ENCODE data around the gene NFKB2. TPM values are rescaled to one million over a fixed set of nuclear protein-coding genes. Genes with fewer than 3 reads are reported as not detected.

Gene NFKB2
- total RNA-seq, 1 donor from 2014 or later, result 26.8 TPM

GRCh38 chr10:102400598-102401341, 5.3 kb downstream of the NFKB2 start:
- DNase-seq (ENCODE audit: extremely low spot score in 2 of 2), result no peak
- Histone ChIP-seq H3K4me3 (no peak overlapping the region), H3K27me3 (no peaks in the 10 kb centered on the region), H3K36me3 (peaks cover 0 to 4% of the 10 kb centered on the region in 2 donors), H3K4me1 (peaks cover 36% of the 10 kb centered on the region), H3K9me3 (no peaks in the 10 kb centered on the region), H3K27ac (no peak overlapping the region)
- intact Hi-C loops (cut with DNase I), result no loop called here
- TF ChIP-seq POLR2A (IDR thresholded peaks at IDR 0.05), result no peak
- TF ChIP-seq POLR2AphosphoS5 (IDR thresholded peaks at IDR 0.05; ENCODE audit: insufficient read depth in 1 of 2, low read depth in 1 of 2), result no peak
- TF ChIP-seq CTCF (IDR thresholded peaks at IDR 0.05), result no peak

- no peaks in the 10 kb centered on the region for H3K9me3 ChIP-seq
- intact Hi-C loops (cut with DNase I), result no loop called here
- no peak overlapping the region for H3K27ac ChIP-seq
- peaks cover 31% of the 10 kb centered on the region for H3K4me1 ChIP-seq
- no peak overlapping the region for H3K4me3 ChIP-seq
- H3K27me3 ChIP-seq, result no peaks in the 10 kb centered on the region
- H3K36me3 ChIP-seq, result peaks cover 0 to 4% of the 10 kb centered on the region in 2 donors
- no peak for DNase-seq (ENCODE audit: extremely low spot score in 2 of 2)
- TF ChIP-seq POLR2AphosphoS5 (IDR thresholded peaks at IDR 0.05; ENCODE audit: insufficient read depth in 1 of 2, low read depth in 1 of 2) (no peak), POLR2A (IDR thresholded peaks at IDR 0.05) (no peak), CTCF (IDR thresholded peaks at IDR 0.05) (no peak)
These were observed 5.8 kb downstream of the NFKB2 start for GRCh38 chr10:102401342-102401654.

GRCh38 chr10:102401735-102402511, 6.4 kb downstream of the NFKB2 start:
- no peak overlapping the region for H3K27ac ChIP-seq

GRCh38 chr10:102402512-102402896, 7.0 kb downstream of the NFKB2 start:
- TF ChIP-seq CTCF (IDR thresholded peaks at IDR 0.05) (no peak), POLR2AphosphoS5 (IDR thresholded peaks at IDR 0.05; ENCODE audit: insufficient read depth in 1 of 2, low read depth in 1 of 2) (no peak), POLR2A (IDR thresholded peaks at IDR 0.05) (no peak)
- Histone ChIP-seq H3K27ac (no peak overlapping the region), H3K27me3 (no peaks in the 10 kb centered on the region), H3K9me3 (no peaks in the 10 kb centered on the region), H3K36me3 (peaks cover 0 to 4% of the 10 kb centered on the region in 2 donors), H3K4me3 (no peak overlapping the region), H3K4me1 (peaks cover 20% of the 10 kb centered on the region)
- intact Hi-C loops (cut with DNase I), result no loop called here
- DNase-seq (ENCODE audit: extremely low spot score in 2 of 2), result no peak

More at GRCh38 chr10:102401735-102402511, 6.4 kb downstream of the NFKB2 start:
- TF ChIP-seq CTCF (IDR thresholded peaks at IDR 0.05) (no peak), POLR2A (IDR thresholded peaks at IDR 0.05) (no peak), POLR2AphosphoS5 (IDR thresholded peaks at IDR 0.05; ENCODE audit: insufficient read depth in 1 of 2, low read depth in 1 of 2) (no peak)
- intact Hi-C loops (cut with DNase I), result no loop called here
- no peaks in the 10 kb centered on the region for H3K9me3 ChIP-seq
- no peaks in the 10 kb centered on the region for H3K27me3 ChIP-seq
- H3K4me1 ChIP-seq, result peaks cover 24% of the 10 kb centered on the region
- DNase-seq (ENCODE audit: extremely low spot score in 2 of 2), result no peak
- H3K4me3 ChIP-seq, result no peak overlapping the region
- peaks cover 0 to 4% of the 10 kb centered on the region in 2 donors for H3K36me3 ChIP-seq

- TF ChIP-seq POLR2AphosphoS5 (IDR thresholded peaks at IDR 0.05; ENCODE audit: insufficient read depth in 1 of 2, low read depth in 1 of 2) (no peak), CTCF (IDR thresholded peaks at IDR 0.05) (no peak), POLR2A (IDR thresholded peaks at IDR 0.05) (no peak)
- peaks cover 0 to 3% of the 10 kb centered on the region in 2 donors for H3K36me3 ChIP-seq
- no peak overlapping the region for H3K4me3 ChIP-seq
- no peaks in the 10 kb centered on the region for H3K9me3 ChIP-seq
- H3K27ac ChIP-seq, result no peak overlapping the region
- no peaks in the 10 kb centered on the region for H3K27me3 ChIP-seq
- peaks cover 20% of the 10 kb centered on the region for H3K4me1 ChIP-seq
- no peak for DNase-seq (ENCODE audit: extremely low spot score in 2 of 2)
- intact Hi-C loops (cut with DNase I), result no loop called here
These were observed 7.6 kb downstream of the NFKB2 start for GRCh38 chr10:102403115-102403514.

Data from vagina (tissue), 2 donors.